HG03175 (cell line): ENCODE measurements around the gene FBXL16.

Experiments used
- ATAC-seq: cut with Tn5 transposase; IDR thresholded peaks from one replicate; pipeline ENCODE4 v1.9.1; 2021; ENCODE audit warnings: mild to moderate bottlenecking, moderate library complexity; ENCODE audit not compliant: unreplicated experiment

The FBXL16 gene

DNA sequence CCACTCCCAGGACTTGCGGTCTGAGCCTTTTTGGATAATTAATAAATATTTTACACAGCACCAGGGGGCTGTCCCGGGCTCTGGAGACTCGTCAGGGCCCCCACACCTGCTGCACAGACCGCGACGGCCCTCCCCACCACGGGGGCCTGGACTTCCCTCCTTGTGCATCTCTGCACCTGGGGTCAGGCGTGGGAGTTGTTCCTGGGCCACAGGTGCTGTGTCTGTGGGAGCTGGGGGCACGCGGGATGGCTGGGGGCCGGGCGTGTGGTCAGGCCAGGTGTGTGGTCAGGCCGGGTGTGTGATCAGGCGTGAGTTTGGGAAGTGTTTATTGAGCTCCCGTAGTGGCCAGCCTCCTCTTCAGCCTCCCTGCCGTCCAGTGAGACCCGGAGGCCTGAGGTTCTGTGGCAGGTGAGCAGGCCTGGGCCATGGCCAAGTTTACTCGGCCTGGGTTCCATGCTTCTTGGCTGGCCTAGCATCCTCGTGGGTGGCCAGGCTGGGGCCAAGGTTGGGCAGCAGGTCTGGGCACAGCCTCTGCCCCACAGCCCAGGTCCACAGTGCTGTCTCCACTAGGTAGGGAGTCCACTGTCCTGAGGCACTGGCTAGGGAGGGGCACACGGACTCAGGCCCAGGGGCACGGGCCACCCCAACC lies 27.3 kb downstream of the FBXL16 start:
- no peak for ATAC-seq

DNA sequence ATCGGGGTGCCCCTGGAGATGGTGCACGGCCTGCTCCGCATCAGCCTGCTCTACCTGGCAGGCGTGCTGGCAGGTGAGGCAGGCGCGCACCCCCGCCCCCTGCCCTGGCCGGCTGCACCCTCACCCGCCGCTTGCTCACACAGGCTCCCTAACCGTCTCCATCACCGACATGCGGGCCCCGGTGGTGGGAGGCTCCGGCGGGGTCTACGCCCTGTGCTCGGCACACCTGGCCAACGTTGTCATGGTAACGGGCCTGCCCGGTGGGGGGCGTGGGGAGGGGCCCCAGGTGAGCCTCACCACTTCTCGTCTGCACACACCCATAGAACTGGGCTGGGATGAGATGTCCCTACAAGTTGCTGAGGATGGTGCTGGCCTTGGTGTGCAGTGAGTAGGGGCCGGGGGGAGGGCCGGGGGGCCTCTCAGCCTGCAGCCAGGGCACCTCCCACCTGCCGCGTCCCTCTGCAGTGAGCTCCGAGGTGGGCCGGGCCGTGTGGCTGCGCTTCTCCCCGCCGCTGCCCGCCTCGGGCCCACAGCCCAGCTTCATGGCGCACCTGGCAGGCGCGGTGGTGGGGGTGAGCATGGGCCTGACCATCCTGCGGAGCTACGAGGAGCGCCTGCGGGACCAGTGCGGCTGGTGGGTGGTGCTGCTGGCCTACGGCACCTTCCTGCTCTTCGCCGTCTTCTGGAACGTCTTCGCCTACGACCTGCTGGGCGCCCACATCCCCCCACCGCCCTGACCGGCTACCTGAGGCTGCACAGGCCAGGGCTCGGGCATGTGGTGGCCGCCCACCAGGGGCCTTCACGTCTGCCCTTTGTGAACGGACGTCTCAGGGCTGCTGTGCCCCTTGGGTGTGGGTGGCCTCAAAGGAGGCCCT lies 28.0 kb downstream of the FBXL16 start:
- ATAC-seq, result no peak

DNA sequence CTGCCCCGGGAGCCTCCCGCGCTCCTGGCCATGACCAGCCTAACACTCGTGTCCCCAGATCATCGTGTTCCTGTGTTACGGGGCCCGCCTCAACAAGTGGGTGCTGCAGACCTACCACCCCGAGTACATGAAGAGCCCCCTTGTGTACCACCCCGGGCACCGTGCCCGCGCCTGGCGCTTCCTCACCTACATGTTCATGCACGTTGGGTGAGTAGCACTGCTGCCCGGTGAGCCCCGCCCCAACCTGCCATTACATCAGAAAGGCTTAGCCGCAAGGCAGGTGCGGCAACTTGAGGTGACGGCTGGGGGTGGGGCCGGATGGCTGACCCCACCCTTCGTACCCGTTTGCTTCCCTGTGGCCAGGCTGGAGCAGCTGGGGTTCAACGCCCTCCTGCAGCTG lies 28.7 kb downstream of the FBXL16 start:
- ATAC-seq, result no peak

DNA sequence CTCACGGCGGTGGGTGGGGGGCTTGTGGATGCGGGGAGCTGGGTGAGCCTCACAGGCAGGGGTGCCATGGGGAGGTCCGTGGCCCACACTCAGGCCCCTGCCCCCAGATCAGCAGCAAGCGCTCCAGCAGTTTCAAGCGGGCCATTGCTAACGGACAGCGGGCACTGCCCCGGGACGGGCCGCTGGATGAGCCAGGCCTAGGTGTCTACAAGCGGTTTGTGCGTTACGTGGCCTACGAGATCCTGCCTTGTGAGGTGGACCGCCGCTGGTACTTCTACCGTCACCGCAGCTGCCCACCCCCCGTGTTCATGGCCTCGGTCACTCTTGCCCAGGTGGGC lies 29.1 kb downstream of the FBXL16 start:
- no peak for ATAC-seq

DNA sequence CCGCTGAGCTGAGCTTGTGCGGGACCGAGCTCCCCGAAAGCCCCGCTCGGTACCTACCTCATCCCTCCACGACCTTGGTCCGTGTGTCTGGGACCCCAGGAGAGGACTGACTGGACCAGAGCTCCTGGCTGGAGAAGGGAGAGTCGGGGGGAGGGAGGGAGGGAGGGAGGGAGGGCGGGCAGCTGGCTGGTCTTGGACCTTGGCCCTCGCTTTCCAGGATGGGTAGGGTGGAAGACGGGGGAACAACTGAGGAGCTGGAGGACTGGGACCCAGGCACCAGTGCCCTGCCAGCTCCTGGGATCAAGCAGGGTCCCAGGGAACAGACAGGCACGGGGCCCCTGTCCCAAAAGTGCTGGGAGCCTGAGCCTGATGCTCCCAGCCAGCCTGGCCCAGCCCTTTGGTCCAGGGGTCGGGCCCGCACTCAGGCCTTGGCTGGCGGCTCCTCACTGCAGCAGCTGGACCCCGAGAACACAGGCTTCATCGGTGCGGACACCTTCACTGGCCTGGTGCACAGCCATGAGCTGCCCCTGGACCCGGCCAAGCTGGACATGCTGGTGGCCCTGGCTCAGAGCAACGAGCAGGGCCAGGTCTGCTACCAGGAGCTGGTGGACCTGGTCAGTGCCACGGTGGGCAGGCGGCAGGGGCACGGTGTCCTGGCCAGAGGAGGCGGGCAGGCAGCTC lies 29.6 kb downstream of the FBXL16 start:
- ATAC-seq, result no peak

DNA sequence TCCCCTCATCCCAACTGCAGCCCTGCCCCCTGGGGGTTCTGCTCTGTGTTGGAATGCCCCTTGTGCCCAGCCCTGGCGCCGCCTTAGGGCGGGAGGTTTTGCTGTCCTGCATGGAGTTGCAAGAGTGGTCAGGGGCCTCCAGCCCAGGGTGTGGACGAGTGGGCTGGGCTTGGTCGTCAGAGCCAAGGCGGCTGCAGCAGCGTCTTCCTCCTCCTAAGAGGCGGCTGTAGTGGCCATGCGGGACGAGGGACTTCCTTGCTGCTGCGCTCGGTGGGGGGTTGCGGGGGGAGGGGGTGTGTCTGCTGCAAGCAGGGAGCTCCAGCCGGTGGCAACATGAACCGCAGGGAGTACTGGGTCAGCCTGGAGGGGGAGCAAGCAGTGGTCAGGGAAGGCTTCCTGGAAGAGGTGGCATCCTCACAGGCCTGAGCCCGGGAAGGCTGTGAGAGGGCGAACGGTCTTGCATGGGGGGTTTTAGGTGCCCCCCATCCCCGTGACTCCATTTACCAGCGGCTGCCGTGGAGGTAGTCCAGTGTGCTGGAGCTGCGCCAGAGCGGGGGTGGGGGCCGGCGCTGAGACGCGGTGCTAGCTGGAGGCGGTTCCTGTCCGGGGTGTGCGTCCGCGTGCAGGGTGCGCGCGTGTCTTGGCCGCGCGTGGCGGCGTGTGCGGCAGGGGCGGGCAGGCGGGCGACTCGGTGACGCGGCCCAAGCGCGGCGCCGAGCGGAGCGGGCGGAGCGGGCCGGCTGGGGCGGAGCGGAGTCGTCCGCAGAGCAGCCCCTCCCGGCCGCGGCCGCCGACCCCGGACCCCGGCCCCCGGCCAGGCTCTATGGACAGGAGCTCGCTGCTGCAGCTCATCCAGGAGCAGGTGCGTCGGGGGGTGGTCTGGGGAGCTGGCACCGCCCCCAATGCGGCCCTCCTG lies 30.4 kb downstream of the FBXL16 start, which contains the start of gene RHBDL1:
Gene RHBDL1, plus strand, starts transcription at position 704 of the 916 bp plus-strand sequence. Its CDS starts 120 bp downstream, at position 824.
- ATAC-seq, result no peak

DNA sequence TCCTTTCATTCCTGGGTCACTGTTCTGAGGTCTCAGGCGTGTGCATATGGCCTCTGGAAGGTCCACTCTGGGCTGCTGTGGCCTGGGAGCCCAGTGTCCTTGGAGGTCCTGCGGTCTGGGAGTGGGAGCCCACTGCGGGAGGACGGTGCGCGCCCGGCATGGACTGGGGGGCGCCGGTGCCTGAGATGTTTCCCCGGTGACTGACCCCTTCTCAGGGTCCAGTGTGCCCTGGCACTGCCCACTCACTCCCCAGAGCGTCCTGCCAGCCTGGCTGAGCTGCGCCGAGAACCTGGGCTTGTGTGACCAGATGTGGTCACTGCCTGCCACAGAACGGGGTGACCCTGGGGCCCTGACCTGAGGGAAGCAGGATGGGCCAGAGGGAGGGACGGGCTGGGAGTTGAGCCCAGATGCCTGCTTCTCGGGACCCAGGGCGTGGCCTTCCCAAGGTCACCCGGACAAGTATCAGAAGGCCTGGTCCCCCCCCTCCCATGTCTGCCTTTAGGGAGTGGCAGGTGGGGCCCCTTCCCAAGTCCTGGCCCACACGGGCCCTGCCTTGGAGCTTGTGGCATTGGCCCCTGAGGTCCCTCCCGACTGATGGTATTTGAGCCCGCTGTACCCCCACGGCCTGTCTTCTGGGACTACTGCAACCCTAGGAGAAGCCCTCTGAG lies 31.3 kb downstream of the FBXL16 start:
- ATAC-seq, result no peak

DNA sequence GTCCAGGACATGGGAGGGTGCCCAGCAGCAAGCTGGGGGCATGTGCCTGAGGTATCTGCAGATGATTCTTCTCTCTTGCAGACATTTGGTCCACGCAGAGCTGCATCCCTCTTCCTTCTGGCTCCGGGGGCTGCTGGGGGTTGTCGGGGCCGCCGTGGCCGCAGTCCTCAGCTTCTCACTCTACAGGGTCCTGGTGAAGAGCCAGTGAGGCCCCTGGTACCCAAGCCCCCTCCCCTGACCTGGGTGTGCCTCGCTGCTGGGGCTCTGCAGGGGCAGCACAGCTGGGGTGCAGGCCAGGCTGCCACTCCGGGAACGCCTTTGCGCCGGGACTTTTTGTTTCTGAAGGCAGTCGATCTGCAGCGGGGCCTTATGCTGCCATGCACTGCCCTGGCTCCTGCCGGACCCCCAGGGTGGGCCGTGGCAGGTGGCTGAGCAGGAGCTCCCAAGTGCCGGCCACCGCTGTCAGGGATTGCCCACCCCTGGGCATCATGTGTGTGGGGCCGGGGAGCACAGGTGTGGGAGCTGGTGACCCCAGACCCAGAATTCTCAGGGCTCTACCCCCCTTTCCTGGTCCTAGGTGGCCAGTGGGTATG lies 32.1 kb downstream of the FBXL16 start:
- no peak for ATAC-seq

DNA sequence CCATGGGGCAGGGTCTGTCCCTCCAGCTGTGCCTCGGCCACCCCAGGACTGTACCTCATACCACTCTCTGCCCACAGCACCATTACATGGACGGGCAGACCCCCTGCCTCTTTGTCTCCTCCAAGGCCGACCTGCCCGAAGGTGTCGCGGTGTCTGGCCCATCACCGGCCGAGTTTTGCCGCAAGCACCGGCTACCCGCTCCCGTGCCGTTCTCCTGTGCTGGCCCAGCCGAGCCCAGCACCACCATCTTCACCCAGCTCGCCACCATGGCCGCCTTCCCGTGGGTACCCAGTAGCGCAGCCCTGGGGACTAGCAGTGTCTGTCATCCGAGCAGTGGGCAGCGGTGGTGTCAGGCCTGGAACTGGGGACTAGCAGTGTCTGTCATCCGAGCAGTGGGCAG lies 32.8 kb downstream of the FBXL16 start:
- no peak for ATAC-seq

DNA sequence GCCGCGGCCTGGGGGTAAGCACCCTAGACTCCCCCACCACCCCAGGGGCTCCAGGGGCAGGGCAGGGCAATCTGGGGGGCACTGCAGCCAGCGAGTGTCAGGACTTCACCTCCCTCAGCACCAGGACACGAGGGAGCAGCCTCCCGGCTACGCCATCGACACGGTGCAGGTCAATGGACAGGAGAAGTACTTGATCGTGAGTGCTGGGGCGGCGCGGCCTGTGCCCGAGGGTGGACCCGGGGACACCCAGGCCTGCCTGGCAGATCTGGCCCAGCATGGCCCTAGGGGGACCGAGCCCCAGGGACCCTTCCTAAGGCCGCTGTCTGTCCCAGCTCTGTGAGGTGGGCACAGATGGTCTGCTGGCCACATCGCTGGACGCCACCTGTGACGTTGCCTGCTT lies 33.2 kb downstream of the FBXL16 start:
- ATAC-seq, result no peak

DNA sequence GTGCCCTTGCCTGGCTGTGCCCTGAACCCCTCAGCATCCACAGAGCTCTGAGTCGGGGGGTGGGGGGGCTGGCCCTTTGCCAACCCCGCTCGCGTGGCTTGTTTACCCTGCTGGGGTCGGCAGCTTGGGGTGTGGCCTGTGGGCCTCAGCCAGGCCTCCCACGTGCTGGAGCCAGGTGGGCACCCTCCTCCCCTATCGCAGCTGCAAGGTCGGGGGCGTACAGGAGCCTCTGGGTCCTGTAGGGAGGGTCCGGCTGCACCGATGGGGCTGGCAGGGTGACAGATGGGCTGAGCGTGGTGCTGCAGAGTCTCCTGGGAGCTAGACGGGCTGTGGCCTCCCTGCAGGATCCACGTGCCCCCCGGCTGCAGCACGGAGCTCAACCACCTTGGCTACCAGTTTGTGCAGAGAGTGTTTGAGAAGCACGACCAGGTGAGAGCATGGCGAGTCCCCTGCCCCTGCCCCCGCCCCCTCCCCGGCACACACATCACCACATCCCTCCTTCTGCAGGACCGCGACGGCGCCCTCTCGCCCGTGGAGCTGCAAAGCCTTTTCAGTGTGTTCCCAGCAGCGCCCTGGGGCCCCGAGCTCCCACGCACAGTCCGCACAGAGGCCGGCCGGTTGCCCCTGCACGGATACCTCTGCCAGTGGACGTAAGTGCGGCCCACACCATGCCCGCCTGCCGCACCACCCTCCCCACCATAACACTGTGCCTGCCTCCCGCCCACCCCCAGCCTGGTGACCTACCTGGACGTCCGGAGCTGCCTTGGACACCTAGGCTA lies 34.1 kb downstream of the FBXL16 start:
- no peak for ATAC-seq

DNA sequence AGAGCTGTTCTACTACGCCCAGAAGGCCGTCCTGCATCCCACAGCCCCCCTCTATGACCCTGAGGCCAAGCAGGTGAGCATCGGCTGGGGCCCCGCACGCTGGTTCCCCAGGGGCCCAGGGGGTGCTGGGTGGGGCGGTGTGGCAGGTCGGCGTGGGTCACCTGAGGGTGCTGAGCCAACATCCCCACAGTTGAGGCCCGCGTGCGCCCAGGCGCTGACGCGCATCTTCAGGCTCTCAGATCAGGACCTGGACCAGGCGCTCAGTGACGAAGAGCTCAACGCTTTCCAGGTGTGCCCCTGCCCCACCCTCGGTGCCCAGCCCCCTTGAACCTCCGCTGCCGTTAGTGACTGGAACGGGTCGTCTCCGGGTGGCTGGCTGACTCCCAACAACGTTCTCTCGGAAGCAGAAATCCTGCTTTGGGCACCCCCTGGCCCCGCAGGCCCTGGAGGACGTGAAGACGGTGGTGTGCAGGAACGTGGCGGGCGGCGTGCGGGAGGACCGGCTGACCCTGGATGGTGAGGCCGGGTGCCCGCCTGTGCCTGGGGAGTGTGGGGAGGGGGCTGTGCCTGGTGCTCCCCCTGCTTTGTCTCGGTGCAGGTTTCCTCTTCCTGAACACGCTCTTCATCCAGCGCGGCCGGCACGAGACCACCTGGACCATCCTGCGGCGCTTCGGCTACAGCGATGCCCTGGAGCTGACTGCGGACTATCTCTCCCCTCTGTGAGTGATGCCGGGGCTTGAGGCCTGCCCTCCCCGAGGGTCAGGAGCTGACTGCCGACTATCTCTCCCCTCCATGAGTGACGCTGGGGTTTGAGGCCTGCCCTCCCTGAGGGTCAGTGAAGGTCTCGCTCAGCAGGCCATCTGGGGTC lies 34.9 kb downstream of the FBXL16 start:
- ATAC-seq, result no peak

DNA sequence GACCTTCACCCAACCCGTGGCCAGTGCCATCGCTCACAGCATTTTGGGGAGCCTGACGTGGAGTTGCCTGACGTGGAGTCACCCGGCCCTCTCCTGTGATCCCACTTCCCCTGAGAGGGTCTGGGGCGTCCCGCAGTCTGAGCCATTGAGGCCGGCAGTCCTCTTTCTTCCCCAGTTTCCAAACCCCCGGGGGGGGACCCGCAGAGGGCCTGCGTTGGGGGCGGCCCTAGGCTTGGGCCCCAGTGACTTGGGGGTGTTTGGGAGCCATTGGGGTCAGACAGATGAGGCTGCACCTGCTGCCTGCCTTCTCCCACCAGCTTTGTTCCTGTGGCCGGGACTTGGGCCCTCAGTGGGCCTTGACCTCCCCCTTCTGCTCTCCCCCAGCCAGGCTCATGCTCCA lies 35.9 kb downstream of the FBXL16 start:
- ATAC-seq, result no peak

DNA sequence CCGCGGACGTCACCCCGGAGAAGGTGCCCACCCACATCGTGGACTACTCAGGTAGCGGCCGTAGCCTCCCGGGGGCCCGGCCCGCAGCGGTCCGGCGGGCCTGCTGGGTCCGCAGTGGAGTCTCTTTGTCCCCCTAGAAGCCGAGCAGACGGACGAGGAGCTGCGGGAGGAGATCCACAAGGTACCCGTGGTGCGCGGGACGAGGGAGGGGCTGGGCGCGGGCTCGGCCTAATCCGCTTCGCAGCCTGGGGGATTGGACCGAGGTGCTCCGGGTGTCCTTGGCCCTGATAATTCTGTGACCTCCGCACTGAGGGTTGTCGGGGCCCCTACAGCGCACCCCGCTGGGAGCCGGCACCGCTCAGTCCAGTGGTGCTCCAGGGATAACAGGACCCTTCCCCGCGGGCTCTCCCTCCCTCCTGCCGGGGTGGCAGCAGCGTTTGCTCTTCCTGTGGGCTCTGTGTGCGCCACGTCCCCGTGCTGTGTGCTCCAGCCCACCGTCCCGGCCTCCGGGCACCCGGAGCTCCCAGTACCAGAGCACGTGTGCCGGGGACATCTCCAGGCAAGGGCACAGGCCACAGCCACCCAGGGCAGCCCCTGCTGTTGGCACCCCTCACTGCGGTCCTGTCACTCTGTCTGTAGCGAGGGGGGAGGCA lies 37.0 kb downstream of the FBXL16 start:
- peak; percentile 17 for ATAC-seq

DNA sequence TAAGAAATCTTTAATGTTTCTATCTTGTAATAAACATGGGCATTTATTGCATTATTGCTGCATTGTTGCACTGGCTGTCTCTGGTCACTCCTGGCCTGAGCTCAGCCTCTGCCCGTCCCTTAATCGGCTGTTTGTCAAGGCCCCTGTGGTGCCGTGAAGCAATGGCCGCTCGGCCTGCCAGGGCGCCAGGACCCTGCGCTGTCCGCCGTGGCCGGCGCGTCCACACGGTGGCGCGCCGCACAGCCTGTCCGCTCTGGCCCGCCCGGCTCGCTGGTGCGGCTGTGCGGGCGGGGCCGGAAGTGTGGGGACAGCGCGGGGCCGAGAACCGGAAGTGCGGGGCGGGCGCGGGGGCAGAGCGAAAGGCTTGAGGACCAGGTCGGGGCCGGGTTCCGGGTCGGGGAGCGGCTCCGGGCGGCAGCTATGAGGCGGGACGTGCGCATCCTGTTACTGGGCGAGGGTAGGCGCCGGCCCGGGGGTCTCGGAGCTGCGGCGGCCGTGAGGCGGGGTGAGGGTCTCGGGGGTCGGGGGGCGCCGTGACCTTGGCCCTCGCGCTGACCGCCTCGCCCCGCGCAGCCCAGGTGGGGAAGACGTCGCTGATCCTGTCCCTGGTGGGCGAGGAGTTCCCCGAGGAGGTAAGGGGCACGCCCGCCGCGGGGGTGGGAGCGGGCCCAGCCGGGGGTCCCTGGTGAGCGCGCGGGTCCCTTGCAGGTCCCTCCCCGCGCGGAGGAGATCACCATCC lies 37.7 kb downstream of the FBXL16 start, which contains the start of gene RHOT2:
Gene RHOT2, plus strand, starts transcription at position 353 of the 739 bp plus-strand sequence. Its CDS starts 68 bp downstream, at position 421.
- ATAC-seq, result peak; percentile 89

DNA sequence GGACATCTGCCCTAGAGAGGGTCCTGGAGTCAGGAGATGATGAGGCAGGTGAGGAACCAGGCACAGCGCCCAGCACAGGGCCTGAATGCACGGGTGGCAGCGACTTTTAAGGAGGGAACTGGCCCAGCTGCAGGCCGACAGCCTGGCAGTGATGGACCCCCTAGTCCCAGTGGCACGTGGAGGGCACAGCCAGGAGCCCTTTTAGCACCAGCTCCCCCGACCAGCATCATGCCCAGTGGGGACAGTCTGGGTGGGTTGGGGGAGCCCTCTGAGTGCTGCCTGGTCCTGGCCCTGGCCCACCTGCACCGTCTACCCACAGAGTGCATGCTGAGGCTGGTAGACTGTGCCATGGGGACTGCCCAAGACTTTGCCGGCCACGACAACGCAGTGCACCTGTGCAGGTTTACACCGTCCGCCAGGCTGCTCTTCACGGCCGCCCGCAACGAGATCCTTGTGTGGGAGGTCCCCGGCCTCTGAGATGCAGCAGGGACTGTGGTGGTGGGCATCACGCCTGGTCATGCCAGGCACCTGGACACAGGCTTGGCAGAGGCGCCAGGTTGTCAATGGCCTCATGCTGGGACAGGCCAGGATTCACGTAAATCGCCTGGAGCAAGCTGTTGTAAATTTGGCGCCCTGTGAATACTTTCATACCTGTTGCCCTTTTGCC lies 38.4 kb downstream of the FBXL16 start:
- ATAC-seq, result no peak
